ENCODE results near the gene TSPAN15. TPM values are rescaled to one million over a fixed set of nuclear protein-coding genes. Genes with fewer than 3 reads are reported as not detected.
"Not testable (repeated sequence)": the region's sequence is repeated elsewhere in the genome, so short reads cannot be mapped to it uniquely, and the experiment has no call there.

Gene TSPAN15
- total RNA-seq, 1 donor: 0.27 TPM

GRCh38 chr10:69484736-69485135 is 33.5 kb downstream of the TSPAN15 start:
- DNase-seq (ENCODE audit: low read depth): no peak
- no peak for TF ChIP-seq CTCF (IDR thresholded peaks at IDR 0.05; ENCODE audit: insufficient read depth, low read length)
- no peak overlapping the region for H3K4me3 ChIP-seq (ENCODE audit: low read depth, low read length)

GRCh38 chr10:69486922-69487730 is 35.9 kb downstream of the TSPAN15 start:
- TF ChIP-seq CTCF (IDR thresholded peaks at IDR 0.05; ENCODE audit: insufficient read depth, low read length): no peak
- DNase-seq (ENCODE audit: low read depth): no peak
- no peak overlapping the region for H3K4me3 ChIP-seq (ENCODE audit: low read depth, low read length)

GRCh38 chr10:69488149-69488844 is 37.0 kb downstream of the TSPAN15 start:
- H3K4me3 ChIP-seq (ENCODE audit: low read depth, low read length); DNase-seq (ENCODE audit: low read depth): not testable (repeated sequence)

- not testable (repeated sequence) for H3K4me3 ChIP-seq (ENCODE audit: low read depth, low read length); DNase-seq (ENCODE audit: low read depth)
Observed at GRCh38 chr10:69488856-69489255, 37.6 kb downstream of the TSPAN15 start.

- DNase-seq (ENCODE audit: low read depth): no peak
- TF ChIP-seq CTCF (IDR thresholded peaks at IDR 0.05; ENCODE audit: insufficient read depth, low read length): no peak
- no peak overlapping the region for H3K4me3 ChIP-seq (ENCODE audit: low read depth, low read length)
Observed at GRCh38 chr10:69489506-69490090, 38.3 kb downstream of the TSPAN15 start.

- TF ChIP-seq CTCF (IDR thresholded peaks at IDR 0.05; ENCODE audit: insufficient read depth, low read length): no peak
- no peak overlapping the region for H3K4me3 ChIP-seq (ENCODE audit: low read depth, low read length)
- DNase-seq (ENCODE audit: low read depth): no peak
Observed at GRCh38 chr10:69490876-69491275, 39.6 kb downstream of the TSPAN15 start.

GRCh38 chr10:69491611-69492010 is 40.3 kb downstream of the TSPAN15 start:
- no peak for DNase-seq (ENCODE audit: low read depth)
- H3K4me3 ChIP-seq (ENCODE audit: low read depth, low read length): no peak overlapping the region
- TF ChIP-seq CTCF (IDR thresholded peaks at IDR 0.05; ENCODE audit: insufficient read depth, low read length): no peak

Measured in fibroblast of the aortic adventitia (primary cell).